Left forelimb (tissue), 1 donor: ENCODE measurements around the gene PDK3.

Source experiments
- DNase-seq: peaks from one replicate; pipeline ENCODE4 v3.0.0-alpha.2; 2018; ENCODE audit warnings: low spot score

PDK3 gene

DNA sequence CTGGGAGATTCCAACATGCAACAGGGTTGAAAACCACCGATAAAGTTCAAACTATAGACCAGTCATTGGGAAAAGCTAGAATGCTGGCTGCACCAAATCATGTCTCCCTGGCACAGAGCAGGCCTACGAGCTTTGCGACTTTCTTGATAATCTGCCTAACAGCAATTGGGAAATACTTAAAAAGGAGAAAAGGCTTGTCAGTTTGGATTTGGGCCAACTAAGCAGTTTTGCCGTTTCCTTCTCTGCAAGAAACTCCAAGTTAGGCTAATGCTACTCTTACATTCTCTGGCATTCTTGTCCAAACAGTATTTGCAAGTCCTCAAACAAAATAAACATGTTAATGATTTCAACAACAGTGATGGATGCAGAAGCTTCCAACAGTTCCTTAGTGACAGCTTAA lies 87.9 kb downstream of the PDK3 start:
- no peak for DNase-seq

DNA sequence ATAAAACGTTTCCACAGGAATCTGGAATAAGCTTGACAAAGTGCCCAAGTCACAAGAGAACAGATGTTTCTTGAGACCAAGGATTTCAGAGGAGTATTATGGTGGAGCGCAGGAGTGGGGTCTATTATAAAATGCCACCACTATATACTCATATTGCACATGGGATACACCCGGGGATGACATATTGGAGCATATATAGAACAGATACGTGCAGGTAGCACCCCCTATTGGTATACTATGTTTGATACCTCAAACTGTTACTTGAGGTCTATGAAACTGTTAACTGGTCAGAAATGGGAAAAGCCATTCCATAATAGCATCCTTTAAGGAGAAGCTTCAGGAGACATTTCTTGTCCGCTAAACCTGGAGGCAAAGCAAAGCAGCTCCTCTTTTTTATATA lies 96.0 kb downstream of the PDK3 start:
- no peak for DNase-seq

DNA sequence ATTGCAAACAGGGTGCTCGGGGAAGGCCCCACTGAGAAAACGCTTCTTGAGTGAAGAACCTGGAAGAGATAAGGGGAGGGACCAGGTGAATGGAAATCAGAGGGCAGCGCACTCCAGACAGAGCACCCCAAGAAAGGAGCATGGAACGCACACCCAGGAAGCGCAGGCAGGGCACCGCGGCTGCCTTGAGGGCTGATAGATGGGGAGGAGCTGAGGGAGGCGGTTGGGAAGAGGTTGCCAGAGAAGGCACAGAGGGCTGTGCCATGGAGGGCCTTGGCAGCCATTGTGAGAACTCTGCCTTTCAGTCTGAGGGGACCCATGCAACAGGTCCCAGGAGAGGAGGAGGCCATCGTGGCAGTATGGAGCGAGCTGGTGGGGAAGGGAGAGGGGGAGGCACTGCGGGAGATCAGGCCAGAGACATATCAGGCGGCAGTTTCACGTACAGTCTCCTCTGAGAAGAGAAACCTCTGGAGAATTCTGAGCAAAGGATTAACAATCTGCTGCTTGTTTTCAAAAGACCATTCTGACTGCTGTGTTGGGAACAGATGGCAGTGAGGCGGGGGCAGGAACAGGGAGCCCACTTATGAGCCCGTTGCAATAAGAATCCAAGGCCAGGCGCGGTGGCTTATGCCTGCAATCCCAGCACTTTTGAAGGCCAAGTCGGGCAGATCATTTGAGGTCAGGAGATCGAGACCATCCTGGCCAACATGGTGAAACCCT lies 98.4 kb downstream of the PDK3 start:
- no peak for DNase-seq

DNA sequence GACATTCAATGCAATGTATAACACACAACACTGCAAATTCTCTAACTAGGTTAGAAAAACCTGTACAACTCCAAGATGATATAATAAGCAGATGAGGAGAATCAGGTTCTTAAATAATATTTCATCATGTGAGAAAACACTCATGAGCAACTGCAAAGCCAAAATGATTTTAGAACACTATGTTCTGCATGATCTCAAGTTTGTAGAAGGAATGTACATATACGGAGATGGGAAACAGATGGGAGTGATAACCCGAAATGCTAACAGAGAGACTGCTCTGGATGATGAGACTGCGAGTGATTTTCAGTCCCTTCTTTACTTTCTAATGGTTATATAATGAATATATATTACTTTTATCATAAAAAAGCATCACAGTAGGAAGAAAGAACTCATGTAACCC lies 101.2 kb downstream of the PDK3 start:
- DNase-seq, result no peak

DNA sequence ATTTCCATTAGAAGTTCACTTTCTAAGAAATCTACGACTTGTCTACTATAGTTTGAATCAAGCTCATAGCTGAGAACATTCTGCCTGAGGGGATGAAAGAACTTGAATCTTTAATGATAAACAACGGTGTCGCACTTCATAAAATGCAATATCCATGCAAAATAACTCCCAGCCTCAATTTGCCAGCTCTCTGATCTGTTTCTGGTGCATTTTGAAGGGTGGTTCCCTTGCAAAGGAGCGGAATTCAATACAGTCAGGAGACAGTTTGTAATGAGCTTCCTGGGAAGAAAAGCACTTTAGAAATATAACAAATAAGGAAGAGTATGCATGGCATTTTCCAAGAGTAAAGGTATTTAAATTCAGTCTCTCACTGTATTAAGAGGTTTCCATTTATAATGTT lies 102.1 kb downstream of the PDK3 start:
- DNase-seq, result no peak

DNA sequence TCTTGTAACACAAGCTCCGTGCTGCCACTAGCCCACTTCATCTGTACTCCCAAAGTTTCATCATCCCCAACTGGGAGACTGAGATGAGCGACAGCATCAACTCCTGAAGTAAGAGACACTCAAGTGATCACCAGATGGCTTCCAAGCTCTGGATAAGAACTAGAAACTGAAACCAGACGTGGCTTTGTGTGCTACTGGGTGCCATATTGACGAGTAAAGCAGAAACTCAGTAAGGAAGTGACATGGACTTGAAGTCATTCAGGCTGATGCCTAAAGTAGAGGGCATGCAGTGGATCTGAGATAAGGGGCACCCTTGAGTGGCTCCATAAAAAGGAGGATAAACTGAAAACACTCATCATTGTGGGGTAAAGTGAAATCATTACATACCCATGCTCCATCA lies 109.7 kb downstream of the PDK3 start:
- no peak for DNase-seq

DNA sequence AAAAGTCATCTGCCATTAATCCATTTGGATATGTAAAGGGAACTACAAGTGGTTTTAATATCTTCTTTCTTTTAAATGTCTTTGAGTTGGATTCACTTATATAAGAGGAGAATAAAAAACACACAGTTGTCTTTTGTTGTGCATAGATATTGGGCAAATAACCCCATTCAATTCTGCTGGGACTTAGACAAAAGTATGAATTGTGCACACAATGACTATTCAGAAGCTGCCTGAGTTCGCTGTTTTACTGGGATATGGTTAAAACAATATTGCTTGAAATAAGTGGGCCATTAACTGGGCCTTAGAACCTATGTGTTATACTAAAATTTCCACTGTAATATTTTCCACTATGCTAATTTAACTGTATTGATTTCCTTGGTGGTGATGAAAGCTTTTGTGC lies 110.4 kb downstream of the PDK3 start:
- no peak for DNase-seq

DNA sequence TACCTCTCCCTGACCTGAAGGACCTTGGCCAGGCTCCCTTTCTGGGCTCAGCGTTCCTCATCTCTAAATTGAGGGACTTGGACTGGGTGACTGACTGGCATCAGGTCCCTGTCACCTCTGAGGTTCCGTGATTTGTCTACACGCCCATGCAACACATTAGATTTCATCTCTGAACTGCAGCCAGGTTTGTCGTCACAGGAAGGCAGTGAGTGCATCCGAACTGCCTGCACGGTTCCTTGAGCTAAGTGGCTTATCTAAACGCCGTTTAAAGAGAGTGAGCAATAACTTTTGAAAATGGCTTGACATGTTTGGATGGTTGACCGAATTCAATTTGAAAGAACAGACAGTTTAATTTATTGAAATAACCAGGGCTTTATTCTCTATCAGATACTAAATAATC lies 112.0 kb downstream of the PDK3 start:
- DNase-seq, result no peak
